DMS53 (cell line): Measurements from ENCODE around the gene PEX7.
"Not testable (repeated sequence)": the region's sequence is repeated elsewhere in the genome, so short reads cannot be mapped to it uniquely, and the experiment has no call there.

ENCODE experiments used
- DNase-seq: peaks from one replicate; lab custom pipeline; 2025; lab: John Stamatoyannopoulos, UW

The PEX7 gene

GRCh38 chr6:136822376-136823127 lies at the start of gene PEX7:
TSS of gene PEX7 (plus strand) at chr6:136822592. CDS start at chr6:136822666, 74 bp downstream.
- DNase-seq = peak; percentile 93

- peak; percentile 80 for DNase-seq
These were observed 49.5 kb upstream of the PEX7 start for GRCh38 chr6:136772685-136773472.

- no peak for DNase-seq
These were observed 49.0 kb upstream of the PEX7 start for GRCh38 chr6:136773473-136773796.

- DNase-seq = peak; percentile 70
These were observed 48.0 kb upstream of the PEX7 start for GRCh38 chr6:136774228-136775041.

- DNase-seq = no peak
These were observed 47.3 kb upstream of the PEX7 start for GRCh38 chr6:136775081-136775480.

GRCh38 chr6:136775548-136775947 lies 46.8 kb upstream of the PEX7 start:
- DNase-seq = no peak

- DNase-seq = no peak
These were observed 44.7 kb upstream of the PEX7 start for GRCh38 chr6:136777651-136778050.

- no peak for DNase-seq
These were observed 42.7 kb upstream of the PEX7 start for GRCh38 chr6:136779682-136780081.

- no peak for DNase-seq
These were observed 41.4 kb upstream of the PEX7 start for GRCh38 chr6:136780972-136781371.

- DNase-seq = peak; percentile 57
These were observed 40.2 kb upstream of the PEX7 start for GRCh38 chr6:136782021-136782770.

GRCh38 chr6:136783021-136783420 lies 39.4 kb upstream of the PEX7 start:
- DNase-seq = no peak

GRCh38 chr6:136783495-136784270 lies 38.7 kb upstream of the PEX7 start:
- peak; percentile 17 for DNase-seq

- no peak for DNase-seq
These were observed 38.1 kb upstream of the PEX7 start for GRCh38 chr6:136784271-136784664.

GRCh38 chr6:136784910-136785746 lies 37.3 kb upstream of the PEX7 start:
- no peak for DNase-seq

GRCh38 chr6:136786658-136787057 lies 35.7 kb upstream of the PEX7 start:
- no peak for DNase-seq

GRCh38 chr6:136787726-136788068 lies 34.7 kb upstream of the PEX7 start:
- no peak for DNase-seq

- no peak for DNase-seq
These were observed 34.1 kb upstream of the PEX7 start for GRCh38 chr6:136788069-136788902.

- DNase-seq = not testable (repeated sequence)
These were observed 33.0 kb upstream of the PEX7 start for GRCh38 chr6:136789440-136789839.
